HG02571 (cell line): Measurements from ENCODE around the gene P4HA1.
"Not testable (repeated sequence)": the region's sequence is repeated elsewhere in the genome, so short reads cannot be mapped to it uniquely, and the experiment has no call there.

Experiments
- ATAC-seq: cut with Tn5 transposase; IDR thresholded peaks from one replicate; pipeline ENCODE4 v1.9.1; 2021; ENCODE audit warnings: mild to moderate bottlenecking, moderate library complexity; ENCODE audit not compliant: unreplicated experiment

P4HA1 gene

GRCh38 chr10:73043766-73044377 lies 52.8 kb downstream of the P4HA1 start:
- no peak for ATAC-seq

GRCh38 chr10:73043319-73043718 lies 53.3 kb downstream of the P4HA1 start:
- ATAC-seq = no peak

- ATAC-seq = no peak
Observed at GRCh38 chr10:73042130-73042529, 54.5 kb downstream of the P4HA1 start.

GRCh38 chr10:73039635-73040034 lies 57.0 kb downstream of the P4HA1 start:
- ATAC-seq = no peak

- ATAC-seq = not testable (repeated sequence)
Observed at GRCh38 chr10:73036285-73036684, 60.4 kb downstream of the P4HA1 start.

GRCh38 chr10:73032536-73032935 lies 64.1 kb downstream of the P4HA1 start:
- ATAC-seq = no peak

GRCh38 chr10:73026623-73027022 lies 70.0 kb downstream of the P4HA1 start:
- not testable (repeated sequence) for ATAC-seq

- ATAC-seq = not testable (repeated sequence)
Observed at GRCh38 chr10:73023455-73024070, 73.1 kb downstream of the P4HA1 start.

- ATAC-seq = not testable (repeated sequence)
Observed at GRCh38 chr10:73022961-73023360, 73.7 kb downstream of the P4HA1 start.

- ATAC-seq = not testable (repeated sequence)
Observed at GRCh38 chr10:73021538-73022164, 75.0 kb downstream of the P4HA1 start.

GRCh38 chr10:73021050-73021449 lies 75.6 kb downstream of the P4HA1 start:
- no peak for ATAC-seq

GRCh38 chr10:73019100-73019499 lies 77.6 kb downstream of the P4HA1 start:
- ATAC-seq = no peak

GRCh38 chr10:73018632-73019031 lies 78.0 kb downstream of the P4HA1 start:
- no peak for ATAC-seq

GRCh38 chr10:73017955-73018480 lies 78.6 kb downstream of the P4HA1 start:
- no peak for ATAC-seq

- ATAC-seq = no peak
Observed at GRCh38 chr10:73015779-73016178, 80.9 kb downstream of the P4HA1 start.

GRCh38 chr10:73003822-73004221 lies 92.8 kb downstream of the P4HA1 start:
- ATAC-seq = no peak

GRCh38 chr10:73000973-73001372 lies 95.7 kb downstream of the P4HA1 start:
- ATAC-seq = no peak

- ATAC-seq = no peak
Observed at GRCh38 chr10:72997099-72997498, 99.6 kb downstream of the P4HA1 start.

- not testable (repeated sequence) for ATAC-seq
Observed at GRCh38 chr10:72995459-72995858, 101.2 kb downstream of the P4HA1 start.

- ATAC-seq = not testable (repeated sequence)
Observed at GRCh38 chr10:72989771-72990170, 106.9 kb downstream of the P4HA1 start.

GRCh38 chr10:72984618-72985017 lies 112.0 kb downstream of the P4HA1 start:
- ATAC-seq = not testable (repeated sequence)
